Measurements from ENCODE around the gene BABAM2.

The BABAM2 gene

DNA sequence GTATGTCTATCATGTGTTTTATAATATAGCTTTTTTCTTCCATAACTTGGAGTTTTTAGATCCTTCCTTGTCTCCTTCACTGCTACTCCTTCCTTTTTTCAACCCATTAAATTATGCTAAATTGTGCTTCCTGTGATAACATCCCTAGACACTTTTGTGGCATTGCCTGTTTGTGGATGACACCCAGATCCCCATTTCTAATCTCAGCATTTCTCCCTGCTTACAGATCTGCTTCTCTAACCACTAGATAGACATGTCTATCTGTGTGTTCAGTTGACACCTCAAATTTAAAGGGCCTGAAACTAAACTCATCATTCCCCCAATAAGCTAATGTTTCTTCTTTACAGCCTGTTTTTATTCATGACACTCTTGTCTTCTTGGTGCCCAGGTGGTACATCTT is 244.8 kb downstream of the BABAM2 start:
- peaks cover 3% of the 10 kb centered on the region; the same call in 1 of the 2 replicates for H3K4me1 ChIP-seq (ENCODE audit: low read length)
- no peaks in the 10 kb centered on the region for H3K9me3 ChIP-seq (replicated peaks; ENCODE audit: insufficient read depth, low read length)
- no peak overlapping the region for H3K4me2 ChIP-seq (ENCODE audit: low read depth, low read length)
- no peaks in the 10 kb centered on the region for H3K9me2 ChIP-seq (replicated peaks; ENCODE audit: insufficient read depth, low read length)
- no peak overlapping the region for H3K27ac ChIP-seq (ENCODE audit: low read length)
- no peaks in the 10 kb centered on the region for H3K79me2 ChIP-seq (ENCODE audit: low read length)
- DNase-seq = no peak
- H3F3A ChIP-seq (ENCODE audit: insufficient read depth, low read length) = no peaks in the 10 kb centered on the region
- no peaks in the 10 kb centered on the region for H3K27me3 ChIP-seq (replicated peaks; ENCODE audit: insufficient read depth, low read length)
- no peaks in the 10 kb centered on the region for H3K36me3 ChIP-seq (replicated peaks; ENCODE audit: insufficient read depth, low read length)
- no peak overlapping the region for H3K4me3 ChIP-seq (ENCODE audit: low read length)
- TF ChIP-seq EZH2phosphoT487 (IDR thresholded peaks at IDR 0.05; ENCODE audit: low read length) (no peak), EZH2 (optimal IDR thresholded peaks at IDR 0.05; ENCODE audit: low read depth, low read length) (no peak), CTCF (IDR thresholded peaks at IDR 0.05; ENCODE audit: low read length) (no peak)
- no peak overlapping the region for H2AFZ ChIP-seq (ENCODE audit: low read length)
- no peak overlapping the region for H3K9ac ChIP-seq (ENCODE audit: low read length)
- no peaks in the 10 kb centered on the region for H4K20me1 ChIP-seq (ENCODE audit: insufficient read depth, low read length)

DNA sequence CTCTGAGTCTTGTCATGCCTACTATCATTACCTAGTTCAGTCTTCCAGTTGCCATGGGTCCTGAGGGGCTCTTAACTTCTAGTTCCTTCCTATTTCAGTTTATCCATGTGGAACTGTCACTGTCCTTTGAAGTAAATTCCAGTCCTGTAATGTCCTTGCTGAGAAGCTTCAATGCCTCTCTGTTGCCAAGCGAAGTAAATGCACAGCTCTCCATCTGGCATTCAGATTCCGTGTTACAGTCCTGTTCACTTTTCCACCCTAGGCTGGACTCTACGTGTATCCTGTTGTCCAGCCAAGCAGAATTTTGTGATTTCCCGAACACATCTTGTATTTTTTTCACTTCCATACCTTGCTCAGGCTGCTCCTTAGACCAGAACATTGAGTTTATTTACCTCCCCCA is 245.3 kb downstream of the BABAM2 start:
- Histone ChIP-seq H3K9me2 (replicated peaks; ENCODE audit: insufficient read depth, low read length) (no peaks in the 10 kb centered on the region), H2AFZ (ENCODE audit: low read length) (no peak overlapping the region), H4K20me1 (ENCODE audit: insufficient read depth, low read length) (no peaks in the 10 kb centered on the region), H3K4me2 (ENCODE audit: low read depth, low read length) (no peak overlapping the region), H3K4me1 (ENCODE audit: low read length) (peaks cover 3% of the 10 kb centered on the region; the same call in 1 of the 2 replicates), H3K27ac (ENCODE audit: low read length) (no peak overlapping the region), H3K9me3 (replicated peaks; ENCODE audit: insufficient read depth, low read length) (no peaks in the 10 kb centered on the region), H3K4me3 (ENCODE audit: low read length) (no peak overlapping the region), H3K9ac (ENCODE audit: low read length) (no peak overlapping the region), H3F3A (ENCODE audit: insufficient read depth, low read length) (no peaks in the 10 kb centered on the region), H3K36me3 (replicated peaks; ENCODE audit: insufficient read depth, low read length) (no peaks in the 10 kb centered on the region), H3K79me2 (ENCODE audit: low read length) (no peaks in the 10 kb centered on the region), H3K27me3 (replicated peaks; ENCODE audit: insufficient read depth, low read length) (no peaks in the 10 kb centered on the region)
- TF ChIP-seq EZH2phosphoT487 (IDR thresholded peaks at IDR 0.05; ENCODE audit: low read length) = no peak
- no peak for TF ChIP-seq CTCF (IDR thresholded peaks at IDR 0.05; ENCODE audit: low read length)
- no peak for DNase-seq

- Histone ChIP-seq H3K27me3 (replicated peaks; ENCODE audit: insufficient read depth, low read length) (no peaks in the 10 kb centered on the region), H3K36me3 (replicated peaks; ENCODE audit: insufficient read depth, low read length) (no peaks in the 10 kb centered on the region)
Measured at GRCh38 chr2:28136556-28136955, 246.0 kb downstream of the BABAM2 start.

More at GRCh38 chr2:28136556-28136955, 246.0 kb downstream of the BABAM2 start:
- no peak overlapping the region for H2AFZ ChIP-seq (ENCODE audit: low read length)
- H3K9me3 ChIP-seq (replicated peaks; ENCODE audit: insufficient read depth, low read length) = no peaks in the 10 kb centered on the region
- no peak overlapping the region for H3K4me2 ChIP-seq (ENCODE audit: low read depth, low read length)
- H3K79me2 ChIP-seq (ENCODE audit: low read length) = no peaks in the 10 kb centered on the region
- TF ChIP-seq EZH2 (optimal IDR thresholded peaks at IDR 0.05; ENCODE audit: low read depth, low read length) (no peak), EZH2phosphoT487 (IDR thresholded peaks at IDR 0.05; ENCODE audit: low read length) (no peak), CTCF (IDR thresholded peaks at IDR 0.05; ENCODE audit: low read length) (no peak)
- no peak for DNase-seq
- no peaks in the 10 kb centered on the region for H3K9me2 ChIP-seq (replicated peaks; ENCODE audit: insufficient read depth, low read length)
- no peak overlapping the region for H3K27ac ChIP-seq (ENCODE audit: low read length)
- no peaks in the 10 kb centered on the region for H4K20me1 ChIP-seq (ENCODE audit: insufficient read depth, low read length)
- no peak overlapping the region for H3K9ac ChIP-seq (ENCODE audit: low read length)
- H3F3A ChIP-seq (ENCODE audit: insufficient read depth, low read length) = no peaks in the 10 kb centered on the region
- H3K4me3 ChIP-seq (ENCODE audit: low read length) = no peak overlapping the region
- H3K4me1 ChIP-seq (ENCODE audit: low read length) = peaks cover 3% of the 10 kb centered on the region; the same call in 1 of the 2 replicates
